Tibial artery (tissue), 4 donors: ENCODE measurements around the gene UGT2B28.
"Not testable (repeated sequence)": the region's sequence is repeated elsewhere in the genome, so short reads cannot be mapped to it uniquely, and the experiment has no call there.

ENCODE experiments used
- DNase-seq, 2 donors: peaks; one replicate each; pipeline ENCODE4 v3.0.0-alpha.2; 2019
- H3K27ac ChIP-seq, 2 donors: fragments of 200-600 bp; sonication (generic) in 1 of 2; 1 replicate in 1 of 2; 2 replicates in 1 of 2; pipeline ENCODE4 v1.5.1; 2018 to 2019; ENCODE audit warnings: mild to moderate bottlenecking in 1 of 2
- H3K27me3 ChIP-seq, 2 donors: fragments of 200-600 bp; sonication (generic) in 1 of 2; one replicate each; pipeline versions ENCODE4 v1.5.1 to v1.6.0; 2016 to 2019
- H3K36me3 ChIP-seq, 3 donors: fragments of 200-600 bp; sonication (generic) in 2 of 3; one replicate each; pipeline ENCODE4 v1.5.1; 2016 to 2019; ENCODE audit warnings: mild to moderate bottlenecking in 2 of 3
- H3K4me1 ChIP-seq, 4 donors: fragments of 200-600 bp; sonication (generic) in 2 of 4; 1 replicate in 3 of 4; 2 replicates in 1 of 4; pipeline ENCODE4 v1.5.1; 2016 to 2019
- H3K4me3 ChIP-seq, 2 donors: fragments of 200-600 bp; sonication (generic) in 1 of 2; 1 replicate in 1 of 2; 2 replicates in 1 of 2; pipeline ENCODE4 v1.5.1; 2018 to 2019; ENCODE audit warnings: mild to moderate bottlenecking in 2 of 2
- H3K9me3 ChIP-seq, 3 donors: fragments of 200-600 bp; sonication (generic) in 1 of 3; one replicate each; pipeline ENCODE4 v1.5.1; 2016 to 2019
- CTCF ChIP-seq, 2 experiments: fragments of 200-600 bp in 1 of 2; fragments of 450-650 bp in 1 of 2; IDR thresholded peaks; one replicate each; pipeline ENCODE4 v1.5.1; 2017 to 2019; ENCODE audit warnings: antibody characterized with exemption in 2 of 2, mild to moderate bottlenecking in 1 of 2, moderate library complexity in 1 of 2
- intact Hi-C: fragments of 100-400 bp; cut with DNase I; formaldehyde crosslinking; loops from one replicate; pipeline ENCODE4 v1.15.0; 2023; ENCODE audit warnings: low total_unique reads

The UGT2B28 gene

GRCh38 chr4:69280081-69280480 lies at the start of gene UGT2B28:
Gene UGT2B28 (plus strand): TSS chr4:69280475. CDS start chr4:69280501, 26 bp downstream.
- DNase-seq, H3K36me3 ChIP-seq, H3K4me1 ChIP-seq, H3K4me3 ChIP-seq, intact Hi-C loops, H3K27ac ChIP-seq, H3K9me3 ChIP-seq, H3K27me3 ChIP-seq: not testable (repeated sequence)

- H3K9me3 ChIP-seq, result no peaks in the 10 kb centered on the region
- intact Hi-C loops, result no loop called here
- no peaks in the 10 kb centered on the region for H3K36me3 ChIP-seq
- H3K27me3 ChIP-seq, result no peaks in the 10 kb centered on the region
- no peak overlapping the region for H3K27ac ChIP-seq
- TF ChIP-seq CTCF (IDR thresholded peaks at IDR 0.05), result no peak
- DNase-seq, result no peak
- H3K4me1 ChIP-seq, result no peaks in the 10 kb centered on the region
- no peak overlapping the region for H3K4me3 ChIP-seq
Observed at GRCh38 chr4:69239092-69239491, 41.2 kb upstream of the UGT2B28 start.

GRCh38 chr4:69239557-69240168 lies 40.6 kb upstream of the UGT2B28 start:
- Histone ChIP-seq H3K27ac (no peak overlapping the region), H3K4me1 (no peaks in the 10 kb centered on the region), H3K36me3 (no peaks in the 10 kb centered on the region), H3K4me3 (no peak overlapping the region), H3K27me3 (no peaks in the 10 kb centered on the region), H3K9me3 (no peaks in the 10 kb centered on the region)
- no peak for DNase-seq
- intact Hi-C loops, result no loop called here
- no peak for TF ChIP-seq CTCF (IDR thresholded peaks at IDR 0.05)

- H3K4me3 ChIP-seq, H3K27me3 ChIP-seq, DNase-seq, H3K36me3 ChIP-seq, intact Hi-C loops, H3K9me3 ChIP-seq, H3K27ac ChIP-seq, H3K4me1 ChIP-seq: not testable (repeated sequence)
Observed at GRCh38 chr4:69240787-69241186, 39.5 kb upstream of the UGT2B28 start.

- H3K27ac ChIP-seq, H3K4me1 ChIP-seq, H3K36me3 ChIP-seq, H3K4me3 ChIP-seq, H3K9me3 ChIP-seq, H3K27me3 ChIP-seq, DNase-seq, intact Hi-C loops: not testable (repeated sequence)
Observed at GRCh38 chr4:69241746-69242145, 38.5 kb upstream of the UGT2B28 start.

GRCh38 chr4:69242562-69243240 lies 37.6 kb upstream of the UGT2B28 start:
- H3K9me3 ChIP-seq, H3K27ac ChIP-seq, intact Hi-C loops, H3K4me1 ChIP-seq, H3K4me3 ChIP-seq, H3K27me3 ChIP-seq, DNase-seq, H3K36me3 ChIP-seq: not testable (repeated sequence)

- H3K4me3 ChIP-seq, DNase-seq, H3K27ac ChIP-seq, H3K36me3 ChIP-seq, H3K27me3 ChIP-seq, H3K9me3 ChIP-seq, intact Hi-C loops, H3K4me1 ChIP-seq: not testable (repeated sequence)
Observed at GRCh38 chr4:69250884-69251283, 29.4 kb upstream of the UGT2B28 start.

GRCh38 chr4:69253147-69253772 lies 27.0 kb upstream of the UGT2B28 start:
- H3K4me3 ChIP-seq, H3K27me3 ChIP-seq, intact Hi-C loops, DNase-seq, H3K4me1 ChIP-seq, H3K9me3 ChIP-seq, H3K36me3 ChIP-seq, H3K27ac ChIP-seq: not testable (repeated sequence)

GRCh38 chr4:69268612-69269011 lies 11.7 kb upstream of the UGT2B28 start:
- H3K4me3 ChIP-seq, intact Hi-C loops, H3K9me3 ChIP-seq, H3K4me1 ChIP-seq, DNase-seq, H3K36me3 ChIP-seq, H3K27me3 ChIP-seq, H3K27ac ChIP-seq: not testable (repeated sequence)

GRCh38 chr4:69296356-69296755 lies 16.1 kb downstream of the UGT2B28 start:
- H3K36me3 ChIP-seq, H3K4me1 ChIP-seq, H3K27ac ChIP-seq, H3K27me3 ChIP-seq, H3K9me3 ChIP-seq, H3K4me3 ChIP-seq, intact Hi-C loops, DNase-seq: not testable (repeated sequence)

GRCh38 chr4:69308426-69309033 lies 28.3 kb downstream of the UGT2B28 start:
- H3K36me3 ChIP-seq, DNase-seq, H3K27me3 ChIP-seq, H3K27ac ChIP-seq, H3K4me3 ChIP-seq, intact Hi-C loops, H3K4me1 ChIP-seq, H3K9me3 ChIP-seq: not testable (repeated sequence)

- H3K36me3 ChIP-seq, H3K27ac ChIP-seq, intact Hi-C loops, H3K4me1 ChIP-seq, DNase-seq, H3K9me3 ChIP-seq, H3K4me3 ChIP-seq, H3K27me3 ChIP-seq: not testable (repeated sequence)
Observed at GRCh38 chr4:69309549-69310076, 29.3 kb downstream of the UGT2B28 start.
